ENCODE data around the gene MARCKS. TPM values are rescaled to one million over a fixed set of nuclear protein-coding genes. Genes with fewer than 3 reads are reported as not detected.
A peak's percentile ranks its signal among the peaks of the same experiment; 100 is the strongest.

MARCKS gene
- polyA plus RNA-seq, 1 experiment: 47.0 TPM

GRCh38 chr6:113848280-113848679 lies 8.9 kb upstream of the MARCKS start:
- ChIA-PET CTCF (no interaction called here), POLR2A (no interaction called here)
- TF ChIP-seq, protein P1, sequence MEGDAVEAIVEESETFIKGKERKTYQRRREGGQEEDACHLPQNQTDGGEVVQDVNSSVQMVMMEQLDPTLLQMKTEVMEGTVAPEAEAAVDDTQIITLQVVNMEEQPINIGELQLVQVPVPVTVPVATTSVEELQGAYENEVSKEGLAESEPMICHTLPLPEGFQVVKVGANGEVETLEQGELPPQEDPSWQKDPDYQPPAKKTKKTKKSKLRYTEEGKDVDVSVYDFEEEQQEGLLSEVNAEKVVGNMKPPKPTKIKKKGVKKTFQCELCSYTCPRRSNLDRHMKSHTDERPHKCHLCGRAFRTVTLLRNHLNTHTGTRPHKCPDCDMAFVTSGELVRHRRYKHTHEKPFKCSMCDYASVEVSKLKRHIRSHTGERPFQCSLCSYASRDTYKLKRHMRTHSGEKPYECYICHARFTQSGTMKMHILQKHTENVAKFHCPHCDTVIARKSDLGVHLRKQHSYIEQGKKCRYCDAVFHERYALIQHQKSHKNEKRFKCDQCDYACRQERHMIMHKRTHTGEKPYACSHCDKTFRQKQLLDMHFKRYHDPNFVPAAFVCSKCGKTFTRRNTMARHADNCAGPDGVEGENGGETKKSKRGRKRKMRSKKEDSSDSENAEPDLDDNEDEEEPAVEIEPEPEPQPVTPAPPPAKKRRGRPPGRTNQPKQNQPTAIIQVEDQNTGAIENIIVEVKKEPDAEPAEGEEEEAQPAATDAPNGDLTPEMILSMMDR (IDR thresholded peaks at IDR 0.05; ENCODE audit: insufficient read depth, low read depth, low read length): no peak
- H3K27me3 ChIP-seq (ENCODE audit: control insufficient read depth, insufficient read depth, low read length): no peaks in the 10 kb centered on the region
- H3K36me3 ChIP-seq (ENCODE audit: control insufficient read depth, insufficient read depth, low read length): no peaks in the 10 kb centered on the region
- no peak for DNase-seq (ENCODE audit: low read depth)
- H3K4me3 ChIP-seq (ENCODE audit: low read depth, low read length): no peak overlapping the region

- Histone ChIP-seq H3K4me3 (ENCODE audit: low read depth, low read length) (no peak overlapping the region), H3K27me3 (ENCODE audit: control insufficient read depth, insufficient read depth, low read length) (no peaks in the 10 kb centered on the region), H3K36me3 (ENCODE audit: control insufficient read depth, insufficient read depth, low read length) (no peaks in the 10 kb centered on the region)
- ChIA-PET POLR2A (no interaction called here), CTCF (no interaction called here)
- no peak for DNase-seq (ENCODE audit: low read depth)
- TF ChIP-seq, protein P1 (IDR thresholded peaks at IDR 0.05; ENCODE audit: insufficient read depth, low read depth, low read length): no peak
Observed at GRCh38 chr6:113848811-113849210, 8.3 kb upstream of the MARCKS start.

GRCh38 chr6:113853252-113853651 lies 3.9 kb upstream of the MARCKS start:
- Histone ChIP-seq H3K4me3 (ENCODE audit: low read depth, low read length) (no peak overlapping the region), H3K27me3 (ENCODE audit: control insufficient read depth, insufficient read depth, low read length) (no peaks in the 10 kb centered on the region), H3K36me3 (ENCODE audit: control insufficient read depth, insufficient read depth, low read length) (no peaks in the 10 kb centered on the region)
- ChIA-PET CTCF (no interaction called here), POLR2A (no interaction called here)
- TF ChIP-seq, protein P1 (IDR thresholded peaks at IDR 0.05; ENCODE audit: insufficient read depth, low read depth, low read length): no peak
- DNase-seq (ENCODE audit: low read depth): no peak

DNA sequence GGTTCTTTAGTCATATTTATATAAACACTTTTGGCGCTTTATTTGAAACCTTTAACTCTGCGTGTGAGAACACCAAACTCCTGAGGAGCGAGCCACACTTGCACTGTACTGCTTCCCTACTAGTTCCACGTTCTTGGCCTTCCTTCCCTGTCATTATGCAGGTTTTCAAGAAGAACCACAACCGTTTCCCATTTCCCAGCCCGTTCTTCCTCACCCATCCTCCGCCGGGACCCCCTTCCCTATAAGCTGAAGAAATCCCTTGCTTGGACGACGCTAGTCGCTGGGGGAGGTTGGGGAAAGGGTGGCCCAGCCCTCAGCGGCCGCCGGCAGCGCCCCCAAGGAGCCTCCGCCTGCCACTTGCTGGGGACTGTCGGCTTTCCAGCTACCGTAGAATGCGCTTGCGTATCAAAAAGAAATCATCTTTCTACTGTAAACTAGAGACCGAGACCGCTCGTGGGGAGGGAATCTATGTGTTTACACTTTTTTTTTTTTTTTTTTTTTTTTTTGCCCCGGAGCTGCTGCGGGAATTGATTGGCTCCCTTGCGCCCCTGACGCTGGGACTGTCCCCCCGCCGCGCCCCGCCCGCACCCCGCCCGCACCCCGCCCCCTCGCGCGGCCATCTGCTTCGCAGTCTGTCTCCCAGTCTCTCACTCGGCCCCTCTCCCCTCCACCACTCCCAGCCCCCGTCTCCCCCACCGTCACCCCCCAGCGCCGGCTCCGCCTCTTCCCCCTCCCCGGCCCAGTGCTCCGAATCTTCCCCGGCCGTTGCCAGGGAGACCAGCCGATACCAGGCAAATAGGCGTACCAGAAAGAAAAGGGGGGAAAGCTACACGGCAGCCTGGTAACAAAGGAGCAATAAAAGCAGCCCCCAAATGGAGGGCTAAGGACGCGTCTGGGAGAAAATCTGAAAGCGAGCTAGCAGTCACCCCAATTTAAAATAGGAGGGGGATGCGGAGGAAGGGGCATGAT lies 2.3 kb upstream of the MARCKS start:
- TF ChIP-seq, protein P1 (IDR thresholded peaks at IDR 0.05; ENCODE audit: insufficient read depth, low read depth, low read length): peak; percentile 31
- no peak for DNase-seq (ENCODE audit: low read depth)
- Histone ChIP-seq H3K4me3 (ENCODE audit: low read depth, low read length) (peak overlapping the region; percentile 89), H3K36me3 (ENCODE audit: control insufficient read depth, insufficient read depth, low read length) (peaks cover 2% of the 10 kb centered on the region), H3K27me3 (ENCODE audit: control insufficient read depth, insufficient read depth, low read length) (no peaks in the 10 kb centered on the region)
- ChIA-PET POLR2A (interaction anchor here (0.5 to 0.7 kb wide), 4 partner anchors 170 to 1283 kb away, joined by 3 to 26 read pairs (median 6); no protein-coding TSS in a partner anchor), CTCF (interaction anchor here (0.6 to 1.4 kb wide), 7 partner anchors 10 to 316 kb away, joined by 3 to 4 read pairs (median 3); no protein-coding TSS in a partner anchor)

Data from BJ (cell line).